ENCODE measurements around the gene ASIC4.

GRCh38 chr2:219508444-219508734 is 5.9 kb upstream of the ASIC4 start:
- TF ChIP-seq CTCF (IDR thresholded peaks at IDR 0.05), result no peak
- no peak for TF ChIP-seq EZH2 (IDR thresholded peaks at IDR 0.05)
- TF ChIP-seq EZH2phosphoT487 (IDR thresholded peaks at IDR 0.05), result no peak

All from neural progenitor cell (in vitro differentiated cells).